GM10847 (cell line): ENCODE measurements around the gene PNMT.

Experiments
- POLR2A ChIP-seq: IDR thresholded peaks from 2 replicates; pipeline ENCODE4 v1.6.1; 2011; ENCODE audit not compliant: insufficient read length; ENCODE audit errors: extremely low read depth

PNMT gene

GRCh38 chr17:39715375-39716072 lies 47.3 kb downstream of the PNMT start:
- no peak for TF ChIP-seq POLR2A

GRCh38 chr17:39716073-39716818 lies 48.0 kb downstream of the PNMT start:
- TF ChIP-seq POLR2A = no peak

GRCh38 chr17:39716879-39717536 lies 48.8 kb downstream of the PNMT start:
- no peak for TF ChIP-seq POLR2A

- no peak for TF ChIP-seq POLR2A
These were observed 49.4 kb downstream of the PNMT start for GRCh38 chr17:39717660-39718059.

GRCh38 chr17:39719563-39720355 lies 51.5 kb downstream of the PNMT start:
- TF ChIP-seq POLR2A = no peak
